ENCODE measurements around the gene MPG. TPM values are rescaled to one million over a fixed set of nuclear protein-coding genes. Genes with fewer than 3 reads are reported as not detected.
A peak's percentile ranks its signal among the peaks of the same experiment; 100 is the strongest.

The MPG gene
- total and polyA plus RNA-seq, 10 of the 15 experiments (the other 5 are each of a cell fraction or from before 2014, with no cell fraction given), result 0.32 to 193 (median 55.7) TPM

DNA sequence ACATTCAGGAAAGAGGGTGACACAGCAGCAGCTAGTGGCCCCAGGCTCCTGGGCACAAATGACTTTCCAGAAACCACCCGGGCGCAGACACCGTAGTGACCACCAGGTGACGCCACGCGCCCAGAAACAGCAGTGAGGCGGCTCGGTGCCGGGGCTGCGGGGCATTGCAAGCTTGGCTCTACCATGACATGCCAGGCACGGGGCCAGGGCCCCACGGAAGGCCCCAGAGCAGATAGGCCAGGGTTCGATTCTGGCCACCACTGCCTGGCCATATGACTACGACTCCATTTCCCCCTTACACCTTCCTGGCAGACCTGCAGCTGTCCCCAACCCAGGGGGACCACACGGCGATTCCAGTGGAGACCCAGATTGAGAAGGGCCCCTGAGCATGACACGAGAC is 12.3 kb upstream of the MPG start (continued):
- TF ChIP-seq, protein P1, sequence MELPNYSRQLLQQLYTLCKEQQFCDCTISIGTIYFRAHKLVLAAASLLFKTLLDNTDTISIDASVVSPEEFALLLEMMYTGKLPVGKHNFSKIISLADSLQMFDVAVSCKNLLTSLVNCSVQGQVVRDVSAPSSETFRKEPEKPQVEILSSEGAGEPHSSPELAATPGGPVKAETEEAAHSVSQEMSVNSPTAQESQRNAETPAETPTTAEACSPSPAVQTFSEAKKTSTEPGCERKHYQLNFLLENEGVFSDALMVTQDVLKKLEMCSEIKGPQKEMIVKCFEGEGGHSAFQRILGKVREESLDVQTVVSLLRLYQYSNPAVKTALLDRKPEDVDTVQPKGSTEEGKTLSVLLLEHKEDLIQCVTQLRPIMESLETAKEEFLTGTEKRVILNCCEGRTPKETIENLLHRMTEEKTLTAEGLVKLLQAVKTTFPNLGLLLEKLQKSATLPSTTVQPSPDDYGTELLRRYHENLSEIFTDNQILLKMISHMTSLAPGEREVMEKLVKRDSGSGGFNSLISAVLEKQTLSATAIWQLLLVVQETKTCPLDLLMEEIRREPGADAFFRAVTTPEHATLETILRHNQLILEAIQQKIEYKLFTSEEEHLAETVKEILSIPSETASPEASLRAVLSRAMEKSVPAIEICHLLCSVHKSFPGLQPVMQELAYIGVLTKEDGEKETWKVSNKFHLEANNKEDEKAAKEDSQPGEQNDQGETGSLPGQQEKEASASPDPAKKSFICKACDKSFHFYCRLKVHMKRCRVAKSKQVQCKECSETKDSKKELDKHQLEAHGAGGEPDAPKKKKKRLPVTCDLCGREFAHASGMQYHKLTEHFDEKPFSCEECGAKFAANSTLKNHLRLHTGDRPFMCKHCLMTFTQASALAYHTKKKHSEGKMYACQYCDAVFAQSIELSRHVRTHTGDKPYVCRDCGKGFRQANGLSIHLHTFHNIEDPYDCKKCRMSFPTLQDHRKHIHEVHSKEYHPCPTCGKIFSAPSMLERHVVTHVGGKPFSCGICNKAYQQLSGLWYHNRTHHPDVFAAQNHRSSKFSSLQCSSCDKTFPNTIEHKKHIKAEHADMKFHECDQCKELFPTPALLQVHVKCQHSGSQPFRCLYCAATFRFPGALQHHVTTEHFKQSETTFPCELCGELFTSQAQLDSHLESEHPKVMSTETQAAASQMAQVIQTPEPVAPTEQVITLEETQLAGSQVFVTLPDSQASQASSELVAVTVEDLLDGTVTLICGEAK (IDR thresholded peaks at IDR 0.05; ENCODE audit: borderline replicate concordance), result no peak
- TF ChIP-seq ETV6 (conservative IDR thresholded peaks at IDR 0.05 in 1 of 2, IDR thresholded peaks at IDR 0.05 in 1 of 2; ENCODE audit: borderline replicate concordance in 1 of 2, low read depth in 1 of 2), result no peak
- TF ChIP-seq, protein P2, sequence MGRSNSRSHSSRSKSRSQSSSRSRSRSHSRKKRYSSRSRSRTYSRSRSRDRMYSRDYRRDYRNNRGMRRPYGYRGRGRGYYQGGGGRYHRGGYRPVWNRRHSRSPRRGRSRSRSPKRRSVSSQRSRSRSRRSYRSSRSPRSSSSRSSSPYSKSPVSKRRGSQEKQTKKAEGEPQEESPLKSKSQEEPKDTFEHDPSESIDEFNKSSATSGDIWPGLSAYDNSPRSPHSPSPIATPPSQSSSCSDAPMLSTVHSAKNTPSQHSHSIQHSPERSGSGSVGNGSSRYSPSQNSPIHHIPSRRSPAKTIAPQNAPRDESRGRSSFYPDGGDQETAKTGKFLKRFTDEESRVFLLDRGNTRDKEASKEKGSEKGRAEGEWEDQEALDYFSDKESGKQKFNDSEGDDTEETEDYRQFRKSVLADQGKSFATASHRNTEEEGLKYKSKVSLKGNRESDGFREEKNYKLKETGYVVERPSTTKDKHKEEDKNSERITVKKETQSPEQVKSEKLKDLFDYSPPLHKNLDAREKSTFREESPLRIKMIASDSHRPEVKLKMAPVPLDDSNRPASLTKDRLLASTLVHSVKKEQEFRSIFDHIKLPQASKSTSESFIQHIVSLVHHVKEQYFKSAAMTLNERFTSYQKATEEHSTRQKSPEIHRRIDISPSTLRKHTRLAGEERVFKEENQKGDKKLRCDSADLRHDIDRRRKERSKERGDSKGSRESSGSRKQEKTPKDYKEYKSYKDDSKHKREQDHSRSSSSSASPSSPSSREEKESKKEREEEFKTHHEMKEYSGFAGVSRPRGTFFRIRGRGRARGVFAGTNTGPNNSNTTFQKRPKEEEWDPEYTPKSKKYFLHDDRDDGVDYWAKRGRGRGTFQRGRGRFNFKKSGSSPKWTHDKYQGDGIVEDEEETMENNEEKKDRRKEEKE (IDR thresholded peaks at IDR 0.05), result no peak
- TF ChIP-seq BMI1 (IDR thresholded peaks at IDR 0.05; ENCODE audit: borderline replicate concordance), result no peak
- no peak for TF ChIP-seq NFYB (IDR thresholded peaks at IDR 0.05; ENCODE audit: insufficient read depth, low read depth, low read length)
- TF ChIP-seq MXI1 (IDR thresholded peaks at IDR 0.05; ENCODE audit: low read depth, low read length), result no peak
- TF ChIP-seq TCF12 (IDR thresholded peaks at IDR 0.05; ENCODE audit: low read depth, low read length), result no peak
- TF ChIP-seq BHLHE40 (IDR thresholded peaks at IDR 0.05; ENCODE audit: borderline replicate concordance in 1 of 2, low read depth in 2 of 2, low read length in 1 of 2), result peak; percentile 32 to 52; a peak in 2 of 4 replicates
- peak; percentile 50; the same call in 1 of the 2 replicates for TF ChIP-seq NBN (IDR thresholded peaks at IDR 0.05)
- TF ChIP-seq ZNF207 (IDR thresholded peaks at IDR 0.05; ENCODE audit: borderline replicate concordance), result 0 out of 2 replicates have a peak, but pooled peaks have one; percentile 45
- TF ChIP-seq CREB1 (IDR thresholded peaks at IDR 0.05; ENCODE audit: low read depth), result no peak

Measured in GM12878 (cell line).